Retinal pigment epithelial cell (primary cell): ENCODE results near the gene CD63.
A peak's percentile ranks its signal among the peaks of the same experiment; 100 is the strongest.

Experiments used
- DNase-seq: peaks from one replicate; pipeline ENCODE4 v3.0.0-alpha.2; 2010; ENCODE audit warnings: low read depth
- H3K4me3 ChIP-seq: 2 replicates; pipeline ENCODE4 v1.5.1; 2011; ENCODE audit warnings: mild to moderate bottlenecking, low read length, control low read depth, moderate library complexity
- CTCF ChIP-seq: conservative IDR thresholded peaks from 2 replicates; pipeline ENCODE4 v1.5.1; 2011; ENCODE audit warnings: low read depth, low read length, control low read depth, inconsistent platforms

CD63 gene

DNA sequence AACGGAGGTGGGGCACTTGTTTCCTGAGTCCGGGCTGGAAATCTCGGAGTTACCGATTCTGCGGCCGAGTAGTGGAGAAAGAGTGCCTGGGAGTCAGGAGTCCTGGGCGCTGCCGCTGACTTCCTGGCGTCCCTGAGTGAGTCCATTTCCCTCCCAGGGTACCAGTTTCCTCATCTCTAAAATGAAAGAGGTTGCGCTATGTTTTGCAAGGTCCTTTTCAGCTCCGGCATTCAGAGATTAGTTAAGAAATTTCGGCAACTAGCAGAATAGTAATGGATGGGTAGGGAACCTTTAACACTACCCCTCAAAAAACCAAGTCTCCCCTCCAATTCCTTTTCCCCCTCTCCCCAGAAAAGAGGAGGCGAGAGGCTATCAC lies 12.2 kb downstream of the CD63 start:
- no peak for DNase-seq
- TF ChIP-seq CTCF: no peak

DNA sequence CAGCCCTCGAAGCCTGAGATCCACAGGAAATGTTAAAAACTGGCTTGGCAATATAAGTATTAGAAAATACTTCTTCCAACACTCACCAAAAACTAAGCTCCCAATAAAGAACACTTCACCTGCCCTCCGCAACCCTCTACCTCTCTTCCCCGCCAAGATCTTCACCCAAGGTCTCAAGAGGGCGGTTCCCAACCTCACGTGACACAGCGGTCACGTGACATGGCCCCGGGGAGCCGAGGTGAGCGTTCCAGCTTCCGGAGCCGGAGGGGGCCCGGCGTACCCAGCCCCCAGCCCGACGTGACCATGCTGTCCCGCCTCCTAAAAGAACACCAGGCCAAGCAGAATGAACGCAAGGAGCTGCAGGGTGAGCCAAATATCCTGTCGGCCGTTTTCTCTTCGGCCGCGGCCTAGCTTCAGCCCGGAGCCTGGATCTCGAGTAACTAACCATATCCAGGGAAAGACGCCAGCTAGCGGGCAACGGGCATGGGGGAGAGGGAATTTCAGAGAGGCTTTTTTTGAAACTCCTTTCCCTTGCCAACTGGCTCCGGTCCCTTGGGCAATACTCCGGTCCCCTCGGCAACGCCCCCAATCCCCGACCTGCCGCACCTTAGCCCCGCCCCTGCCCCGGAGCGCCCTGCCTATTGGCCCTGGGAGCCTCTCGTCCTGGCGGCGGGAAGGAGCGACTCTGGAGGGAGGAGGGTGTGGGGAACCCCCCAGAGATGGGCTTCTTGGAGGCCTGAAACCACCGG lies 12.8 kb downstream of the CD63 start, which contains the start of gene BLOC1S1:
Gene BLOC1S1 (plus strand): TSS at position 214 of the 749 bp plus-strand sequence. CDS start 6 bp downstream, at position 220.
- TF ChIP-seq CTCF: no peak
- DNase-seq: no peak
- peak within 1 kb of the TSS; percentile 73 for H3K4me3 ChIP-seq

More for the DNA sequence above, 12.2 kb downstream of the CD63 start:
- peak overlapping the region; percentile 73 for H3K4me3 ChIP-seq

- no peak for TF ChIP-seq CTCF
- H3K4me3 ChIP-seq: peak overlapping the region; percentile 73
- DNase-seq: no peak
Observed at GRCh38 chr12:55715169-55715764, 13.5 kb downstream of the CD63 start.

GRCh38 chr12:55713721-55714120 lies 15.1 kb downstream of the CD63 start:
- no peak for DNase-seq
- no peak for TF ChIP-seq CTCF
- H3K4me3 ChIP-seq: no peak overlapping the region

DNA sequence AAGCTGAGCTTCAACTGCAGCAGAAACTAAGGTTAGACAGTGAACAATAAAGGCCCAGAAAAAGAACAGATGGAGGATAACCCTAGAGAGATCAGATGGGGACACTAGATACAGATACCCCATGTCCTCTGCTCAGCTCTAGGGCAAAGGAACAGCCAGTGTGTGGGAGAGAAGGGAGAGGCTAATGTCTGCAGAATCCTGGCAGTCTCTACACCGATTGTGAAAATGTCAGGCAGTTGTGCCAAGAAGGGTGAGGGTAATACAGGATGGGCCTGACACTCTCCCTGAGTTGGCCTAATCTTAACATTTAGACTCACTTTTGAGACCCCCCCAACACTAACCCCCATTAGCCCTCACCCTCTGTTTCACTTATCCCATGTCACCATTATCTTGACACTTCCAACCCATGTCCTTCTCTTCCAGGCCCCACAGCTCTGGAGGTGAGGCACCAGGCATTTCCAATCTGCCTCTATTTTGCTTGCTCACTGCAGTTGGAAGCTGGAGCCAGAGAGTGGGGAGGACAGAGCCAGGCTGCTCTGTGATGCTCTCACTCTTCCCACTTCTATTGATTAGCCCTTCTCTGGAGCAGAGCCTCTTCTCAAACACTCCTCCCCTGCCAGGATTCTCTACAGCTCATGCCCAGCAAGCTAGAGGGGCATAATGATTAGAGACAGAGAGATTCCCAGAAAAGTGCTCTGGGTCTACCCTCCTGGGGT lies 16.0 kb downstream of the CD63 start:
- DNase-seq: no peak
- no peak overlapping the region for H3K4me3 ChIP-seq
- TF ChIP-seq CTCF: no peak

- TF ChIP-seq CTCF: no peak
- H3K4me3 ChIP-seq: no peak overlapping the region
Observed at GRCh38 chr12:55711786-55712553, 16.8 kb downstream of the CD63 start.

More at GRCh38 chr12:55711786-55712553, 16.8 kb downstream of the CD63 start:
- DNase-seq: no peak
